Ovary (tissue), 9 donors: Measurements from ENCODE around the gene CCDC184. TPM values are rescaled to one million over a fixed set of nuclear protein-coding genes. Genes with fewer than 3 reads are reported as not detected.

Source experiments
- DNase-seq, 5 donors: peaks; one replicate each; pipeline ENCODE4 v3.0.0-alpha.2; 2019 to 2020
- H3K27ac ChIP-seq, 2 donors: fragments of 200-600 bp; one replicate each; pipeline versions ENCODE4 v1.5.1 to v1.8.0; 2019 to 2022
- H3K27me3 ChIP-seq: fragments of 200-600 bp; one replicate; pipeline ENCODE4 v1.8.0; 2022
- H3K36me3 ChIP-seq: fragments of 200-600 bp; sonication (generic); one replicate; pipeline ENCODE4 v1.5.1; 2019
- H3K4me1 ChIP-seq: one replicate; pipeline ENCODE4 v1.8.1; 2013; ENCODE audit warnings: mild to moderate bottlenecking, moderate library complexity; ENCODE audit not compliant: insufficient read depth
- H3K4me3 ChIP-seq: fragments of 200-600 bp; sonication (generic); one replicate; pipeline ENCODE4 v1.5.1; 2017
- H3K9me3 ChIP-seq, 2 donors: fragments of 200-600 bp in 1 of 2; sonication (generic) in 1 of 2; one replicate each; pipeline versions ENCODE4 v1.5.1 to v1.8.1; 2013 to 2019; ENCODE audit warnings: mild to moderate bottlenecking in 1 of 2, moderate library complexity in 1 of 2
- CTCF ChIP-seq, 3 donors: fragments of 450-650 bp in 2 of 3; fragments of 200-600 bp in 1 of 3; IDR thresholded peaks; one replicate each; pipeline versions ENCODE4 v1.5.1 to v1.8.0; 2016 to 2022; ENCODE audit warnings: antibody characterized with exemption in 3 of 3, mild to moderate bottlenecking in 1 of 3
- EP300 ChIP-seq: sonication (generic); formaldehyde crosslinking; IDR thresholded peaks from one replicate; pipeline ENCODE4 v1.6.1; 2017; ENCODE audit warnings: antibody characterized with exemption
- POLR2A ChIP-seq: fragments of 450-650 bp; IDR thresholded peaks from one replicate; pipeline ENCODE4 v1.6.1; 2017; ENCODE audit warnings: antibody characterized with exemption, mild to moderate bottlenecking, moderate library complexity
- WGBS, 3 donors: extraction: QIAGEN DNeasy Blood & Tissue Kit in 1 of 3; methylation state at CpG; one replicate each; pipeline versions ENCODE4 v1.1.5 to v1.1.7; 2013 to 2017; 5-methylcytosine and 5-hydroxymethylcytosine counted together
- intact Hi-C, 4 donors: fragments of 100-400 bp; cut with DNase I; formaldehyde crosslinking; loops; one replicate each; pipeline versions ENCODE4 v1.11.0 to v1.15.1; 2022 to 2023
- polyA plus RNA-seq, 2 donors: library from polyadenylated mRNA; stranded (reverse); fragments of 200-250 nt in 1 of 2; fragments of 350-450 nt in 1 of 2; fragmentation: Illumina TruSeq in 1 of 2; extraction: RNeasy Lipid Tissue Mini Kit (QIAGEN cat#74804) in 1 of 2; gene quantifications; one replicate each; pipeline ENCODE4 v1.2.3, GENCODE V29; 2013 to 2014
- total RNA-seq, 7 donors: library from RNA; depleted of rRNA in 2 of 7; stranded (reverse); fragments of >200 nt in 2 of 7; fragmentation: NEBNext Ultra II Directional in 3 of 7; extraction: Animal tissue kit (Norgen Biotek cat#: 25700) in 3 of 7; gene quantifications; one replicate each; pipeline versions ENCODE4 v1.1.0 to v1.2.4, GENCODE V29; 2016 to 2023
- donor health status: DM: no; HTN: no; CAD: no; lungs with moderate emphysema.
- donor health status: DM: no; HTN: no; CAD: no.
- donor health status: Bipolar disorder and iron deficiency.
- donor health status: DM: yes; HTN: yes; CAD: no.
- donor health status: DM: no; HTN: no; CAD: no.
- donor health status: DM: yes; HTN: yes; CAD: no.

CCDC184 gene
- total and polyA plus RNA-seq, 9 donors: 3.4 to 16.6 (median 6.0) TPM

- DNase-seq: peak; percentile 98 to 100 (median 99)
- intact Hi-C loops: loop anchor here in 2 of 4 donors (5.0 to 10.0 kb wide), 2 partner anchors 52 to 55 kb away; partner anchors contain the start of gene SENP1 (in 1 of the 2)
- WGBS, 3 donors: 0 to 1% (median 0%) methylated on average over 56 of the region's 56 CpGs
- no peaks in the 10 kb centered on the region for H3K9me3 ChIP-seq
- peaks cover 5% of the 10 kb centered on the region for H3K4me1 ChIP-seq
- H3K4me3 ChIP-seq: peak within 1 kb of the TSS; percentile 79
- no peaks in the 10 kb centered on the region for H3K36me3 ChIP-seq
- peak within 1 kb of the TSS; percentile 26 to 81 for H3K27ac ChIP-seq
- H3K27me3 ChIP-seq: no peaks in the 10 kb centered on the region
- TF ChIP-seq POLR2A: no peak
- peak; percentile 30 to 82 (median 79) for TF ChIP-seq CTCF (IDR thresholded peaks at IDR 0.05)
- no peak for TF ChIP-seq EP300
Measured at GRCh38 chr12:48157018-48157888, 26.2 kb upstream of the CCDC184 start, which contains the start of gene ASB8. TSS of gene ASB8 (minus strand) at chr12:48157515. CDS start at chr12:48153496, 4,019 bp downstream.

GRCh38 chr12:48157889-48158370, 25.5 kb upstream of the CCDC184 start:
- 64 to 67% (median 64%) methylated on average over 3 of the region's 3 CpGs for WGBS, 3 donors
- Histone ChIP-seq H3K4me3 (peak overlapping the region; percentile 79), H3K9me3 (no peaks in the 10 kb centered on the region), H3K36me3 (no peaks in the 10 kb centered on the region), H3K4me1 (peaks cover 5% of the 10 kb centered on the region), H3K27ac (peak overlapping the region in 1 of 2 donors; percentile 81), H3K27me3 (no peaks in the 10 kb centered on the region)
- intact Hi-C loops: loop anchor here in 2 of 4 donors (5.0 to 10.0 kb wide), 2 partner anchors 53 to 56 kb away; partner anchors contain the start of gene SENP1 (in 1 of the 2)
- TF ChIP-seq POLR2A: no peak
- no peak for TF ChIP-seq CTCF (IDR thresholded peaks at IDR 0.05)
- no peak for TF ChIP-seq EP300
- DNase-seq: no peak

- TF ChIP-seq EP300 (no peak), CTCF (IDR thresholded peaks at IDR 0.05) (no peak), POLR2A (no peak)
- peaks cover 5% of the 10 kb centered on the region for H3K4me1 ChIP-seq
- no peak for DNase-seq
- intact Hi-C loops: loop anchor here in 3 of 4 donors (10.0 kb wide), 1 partner anchor 75 kb away; no protein-coding TSS in a partner anchor
- H3K27me3 ChIP-seq: no peaks in the 10 kb centered on the region
- no peak overlapping the region for H3K4me3 ChIP-seq
- no peaks in the 10 kb centered on the region for H3K9me3 ChIP-seq
- WGBS, 3 donors: 90 to 93% (median 92%) methylated on average over 5 of the region's 5 CpGs
- no peaks in the 10 kb centered on the region for H3K36me3 ChIP-seq
- H3K27ac ChIP-seq: no peak overlapping the region
Measured at GRCh38 chr12:48160046-48160445, 23.4 kb upstream of the CCDC184 start.

GRCh38 chr12:48160807-48161206, 22.6 kb upstream of the CCDC184 start:
- Histone ChIP-seq H3K36me3 (no peaks in the 10 kb centered on the region), H3K4me1 (peaks cover 3% of the 10 kb centered on the region), H3K27ac (no peak overlapping the region), H3K9me3 (no peaks in the 10 kb centered on the region), H3K4me3 (no peak overlapping the region), H3K27me3 (no peaks in the 10 kb centered on the region)
- intact Hi-C loops: loop anchor here in 3 of 4 donors (10.0 kb wide), 1 partner anchor 76 kb away; no protein-coding TSS in a partner anchor
- TF ChIP-seq CTCF (IDR thresholded peaks at IDR 0.05): no peak
- no peak for TF ChIP-seq EP300
- no peak for TF ChIP-seq POLR2A
- WGBS, 3 donors: 89 to 95% (median 92%) methylated on average over 2 of the region's 2 CpGs
- no peak for DNase-seq
